Panc1 (cell line): ENCODE data around the gene PRR30. TPM values are rescaled to one million over a fixed set of nuclear protein-coding genes. Genes with fewer than 3 reads are reported as not detected.

Source experiments
- ATAC-seq: fragments of 200-7000 bp; cut with Tn5 transposase; 2 replicates; pipeline ENCODE4 v1.9.1; 2020; ENCODE audit warnings: mild to moderate bottlenecking, moderate library complexity
- BruUV-seq: library from RNA; stranded (reverse); fragments of 400-500 nt; replicated peaks from 2 replicates; lab custom pipeline; 2021; lab: Mats Ljungman, UMichigan
- CTCF ChIA-PET: fragments of 300-600 bp; sonication (Branson Sonifier 250); formaldehyde crosslinking; loops from one replicate; lab custom pipeline; 2022; ENCODE audit warnings: antibody characterized with exemption; lab: Charles Lee
- POLR2A ChIA-PET: fragments of 300-600 bp; sonication (Branson Sonifier 250); formaldehyde crosslinking; loops from one replicate; lab custom pipeline; 2022; ENCODE audit warnings: antibody characterized with exemption; lab: Charles Lee
- DNase-seq: peaks from one replicate; pipeline ENCODE4 v3.0.0-alpha.2; 2010; ENCODE audit warnings: low read depth, low spot score
- H3K27ac ChIP-seq: 2 replicates; pipeline ENCODE4 v1.5.1; 2011; ENCODE audit warnings: mild to moderate bottlenecking, low read length, inconsistent platforms
- H3K27me3 ChIP-seq: fragments of 200-500 bp; sonication (Bioruptor generic); 2 replicates; pipeline ENCODE4 v1.6.0; 2014; ENCODE audit warnings: low read length, inconsistent platforms; ENCODE audit not compliant: control insufficient read depth, insufficient read depth
- H3K36me3 ChIP-seq: fragments of 200-500 bp; sonication (Bioruptor generic); 2 replicates; pipeline ENCODE4 v1.5.1; 2014; ENCODE audit warnings: inconsistent platforms, mild to moderate bottlenecking, low read length, moderate library complexity; ENCODE audit not compliant: control insufficient read depth, insufficient read depth
- H3K4me1 ChIP-seq: 2 replicates; pipeline ENCODE4 v1.5.1; 2011; ENCODE audit warnings: inconsistent platforms, mild to moderate bottlenecking, low read length, moderate library complexity; ENCODE audit not compliant: control insufficient read depth, insufficient read depth
- H3K4me3 ChIP-seq, 2 experiments: 2 replicates each; pipeline ENCODE4 v1.5.1; 2011 to 2012; ENCODE audit warnings: low read depth in 2 of 2, low read length in 2 of 2, mild to moderate bottlenecking in 2 of 2, inconsistent platforms in 1 of 2, moderate library complexity in 1 of 2
- H3K9me3 ChIP-seq: fragments of 200-500 bp; sonication (Bioruptor generic); 2 replicates; pipeline ENCODE4 v1.5.1; 2014; ENCODE audit warnings: low read depth, mild to moderate bottlenecking, inconsistent platforms, low read length, moderate library complexity; ENCODE audit not compliant: control insufficient read depth, insufficient read depth
- POLR2AphosphoS5 ChIP-seq: IDR thresholded peaks from 2 replicates; pipeline ENCODE4 v1.6.1; 2012; ENCODE audit warnings: mild to moderate bottlenecking, low read depth, low read length, moderate library complexity
- SIN3A ChIP-seq: IDR thresholded peaks from 2 replicates; pipeline ENCODE4 v1.6.1; 2012; ENCODE audit warnings: low read depth, mild to moderate bottlenecking, low read length, moderate library complexity, borderline replicate concordance; ENCODE audit not compliant: insufficient read depth
- TCF7L2 ChIP-seq: IDR thresholded peaks from 2 replicates; pipeline ENCODE4 v1.6.1; 2011; ENCODE audit warnings: mild to moderate bottlenecking, low read depth, low read length, inconsistent platforms
- in situ Hi-C: cut with HindIII; loops from 2 replicates; pipeline ENCODE4 v1.10.0; 2016; ENCODE audit warnings: low sequenced_read_pairs, low pct_unique_long_range_greater_than_20kb
- intact Hi-C: fragments of 100-400 bp; cut with micrococcal nuclease; formaldehyde crosslinking; loops from one replicate; pipeline ENCODE4 v1.10.0; 2022; ENCODE audit not compliant: unreplicated experiment
- total RNA-seq: library from RNA; stranded (reverse); gene quantifications from one replicate; pipeline ENCODE4 v1.2.1, GENCODE V29; 2021; ENCODE audit not compliant: unreplicated experiment
- TF ChIP-seq, protein P1 (sequence below), 2 experiments: IDR thresholded peaks; 2 replicates each; pipeline ENCODE4 v1.6.1; 2011 to 2012; ENCODE audit warnings: low read depth in 2 of 2, control low read depth in 1 of 2, low read length in 1 of 2, mild to moderate bottlenecking in 1 of 2, moderate library complexity in 1 of 2; ENCODE audit not compliant: insufficient read depth in 1 of 2
- TF ChIP-seq, protein P2 (sequence below): fragments of 450-650 bp; IDR thresholded peaks from 2 replicates; pipeline ENCODE4 v1.5.1; 2017; ENCODE audit warnings: mild to moderate bottlenecking

PRR30 gene
- total RNA-seq, 1 experiment from 2014 or later, result not detected

DNA sequence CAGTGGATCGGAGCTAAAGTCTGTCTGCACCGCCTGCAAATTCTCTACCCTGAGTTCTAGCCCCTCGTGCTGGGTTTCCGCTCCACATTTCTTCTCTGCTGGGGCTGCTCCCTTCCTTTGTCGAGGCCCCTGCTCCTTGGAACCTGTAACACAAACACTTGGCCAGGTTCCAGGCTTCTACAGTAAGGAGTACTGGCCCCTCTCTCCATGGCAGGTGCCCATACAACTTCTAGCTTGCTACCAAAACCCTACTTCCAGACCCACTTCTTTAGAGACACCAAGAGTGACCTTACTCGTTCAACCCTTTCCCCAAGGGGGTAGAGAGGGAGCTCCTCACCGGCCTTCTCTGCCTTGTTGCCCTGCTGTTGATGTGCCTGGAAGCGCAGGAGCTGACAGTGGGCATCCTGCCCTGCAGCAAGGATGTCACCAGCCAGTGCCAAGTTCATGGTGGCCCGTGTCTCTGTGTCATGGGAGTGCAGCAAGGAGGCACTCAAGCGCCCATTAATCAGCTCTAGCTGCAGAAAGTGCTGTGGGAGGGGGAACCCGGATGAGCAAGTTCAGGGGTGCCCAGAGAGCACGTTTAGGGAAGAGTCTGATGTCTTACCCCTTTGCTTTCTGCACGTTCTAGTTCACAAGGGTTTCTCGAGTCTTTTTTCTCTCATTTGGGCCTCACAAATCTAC, 5.9 kb downstream of the PRR30 start:
- peak overlapping the region; percentile 94 to 97 for H3K4me3 ChIP-seq
- peak overlapping the region; percentile 84 for H3K27ac ChIP-seq
- peaks cover 5% of the 10 kb centered on the region for H3K4me1 ChIP-seq
- intact Hi-C loops, result no loop called here
- no peaks in the 10 kb centered on the region for H3K9me3 ChIP-seq
- H3K36me3 ChIP-seq, result peaks cover 4% of the 10 kb centered on the region; the same call in 1 of the 2 replicates
- no TSS peak for BruUV-seq
- DNase-seq (no peak), ATAC-seq (no peak)
- CTCF ChIA-PET, result interaction anchor here (0.9 kb wide), 1 partner anchor 66 kb away, joined by 3 read pairs; no protein-coding TSS in a partner anchor
- no peak for TF ChIP-seq SIN3A
- TF ChIP-seq POLR2AphosphoS5, result no peak
- TF ChIP-seq, protein P1, sequence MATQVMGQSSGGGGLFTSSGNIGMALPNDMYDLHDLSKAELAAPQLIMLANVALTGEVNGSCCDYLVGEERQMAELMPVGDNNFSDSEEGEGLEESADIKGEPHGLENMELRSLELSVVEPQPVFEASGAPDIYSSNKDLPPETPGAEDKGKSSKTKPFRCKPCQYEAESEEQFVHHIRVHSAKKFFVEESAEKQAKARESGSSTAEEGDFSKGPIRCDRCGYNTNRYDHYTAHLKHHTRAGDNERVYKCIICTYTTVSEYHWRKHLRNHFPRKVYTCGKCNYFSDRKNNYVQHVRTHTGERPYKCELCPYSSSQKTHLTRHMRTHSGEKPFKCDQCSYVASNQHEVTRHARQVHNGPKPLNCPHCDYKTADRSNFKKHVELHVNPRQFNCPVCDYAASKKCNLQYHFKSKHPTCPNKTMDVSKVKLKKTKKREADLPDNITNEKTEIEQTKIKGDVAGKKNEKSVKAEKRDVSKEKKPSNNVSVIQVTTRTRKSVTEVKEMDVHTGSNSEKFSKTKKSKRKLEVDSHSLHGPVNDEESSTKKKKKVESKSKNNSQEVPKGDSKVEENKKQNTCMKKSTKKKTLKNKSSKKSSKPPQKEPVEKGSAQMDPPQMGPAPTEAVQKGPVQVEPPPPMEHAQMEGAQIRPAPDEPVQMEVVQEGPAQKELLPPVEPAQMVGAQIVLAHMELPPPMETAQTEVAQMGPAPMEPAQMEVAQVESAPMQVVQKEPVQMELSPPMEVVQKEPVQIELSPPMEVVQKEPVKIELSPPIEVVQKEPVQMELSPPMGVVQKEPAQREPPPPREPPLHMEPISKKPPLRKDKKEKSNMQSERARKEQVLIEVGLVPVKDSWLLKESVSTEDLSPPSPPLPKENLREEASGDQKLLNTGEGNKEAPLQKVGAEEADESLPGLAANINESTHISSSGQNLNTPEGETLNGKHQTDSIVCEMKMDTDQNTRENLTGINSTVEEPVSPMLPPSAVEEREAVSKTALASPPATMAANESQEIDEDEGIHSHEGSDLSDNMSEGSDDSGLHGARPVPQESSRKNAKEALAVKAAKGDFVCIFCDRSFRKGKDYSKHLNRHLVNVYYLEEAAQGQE (IDR thresholded peaks at IDR 0.05; ENCODE audit: insufficient read depth in 1 of 2, low read depth in 2 of 2, low read length in 1 of 2), result no peak
- TF ChIP-seq, protein P2, sequence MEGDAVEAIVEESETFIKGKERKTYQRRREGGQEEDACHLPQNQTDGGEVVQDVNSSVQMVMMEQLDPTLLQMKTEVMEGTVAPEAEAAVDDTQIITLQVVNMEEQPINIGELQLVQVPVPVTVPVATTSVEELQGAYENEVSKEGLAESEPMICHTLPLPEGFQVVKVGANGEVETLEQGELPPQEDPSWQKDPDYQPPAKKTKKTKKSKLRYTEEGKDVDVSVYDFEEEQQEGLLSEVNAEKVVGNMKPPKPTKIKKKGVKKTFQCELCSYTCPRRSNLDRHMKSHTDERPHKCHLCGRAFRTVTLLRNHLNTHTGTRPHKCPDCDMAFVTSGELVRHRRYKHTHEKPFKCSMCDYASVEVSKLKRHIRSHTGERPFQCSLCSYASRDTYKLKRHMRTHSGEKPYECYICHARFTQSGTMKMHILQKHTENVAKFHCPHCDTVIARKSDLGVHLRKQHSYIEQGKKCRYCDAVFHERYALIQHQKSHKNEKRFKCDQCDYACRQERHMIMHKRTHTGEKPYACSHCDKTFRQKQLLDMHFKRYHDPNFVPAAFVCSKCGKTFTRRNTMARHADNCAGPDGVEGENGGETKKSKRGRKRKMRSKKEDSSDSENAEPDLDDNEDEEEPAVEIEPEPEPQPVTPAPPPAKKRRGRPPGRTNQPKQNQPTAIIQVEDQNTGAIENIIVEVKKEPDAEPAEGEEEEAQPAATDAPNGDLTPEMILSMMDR, result no peak
- no peak for TF ChIP-seq TCF7L2
- POLR2A ChIA-PET, result no interaction called here
- in situ Hi-C loops, result no loop called here
- H3K27me3 ChIP-seq, result no peaks in the 10 kb centered on the region

DNA sequence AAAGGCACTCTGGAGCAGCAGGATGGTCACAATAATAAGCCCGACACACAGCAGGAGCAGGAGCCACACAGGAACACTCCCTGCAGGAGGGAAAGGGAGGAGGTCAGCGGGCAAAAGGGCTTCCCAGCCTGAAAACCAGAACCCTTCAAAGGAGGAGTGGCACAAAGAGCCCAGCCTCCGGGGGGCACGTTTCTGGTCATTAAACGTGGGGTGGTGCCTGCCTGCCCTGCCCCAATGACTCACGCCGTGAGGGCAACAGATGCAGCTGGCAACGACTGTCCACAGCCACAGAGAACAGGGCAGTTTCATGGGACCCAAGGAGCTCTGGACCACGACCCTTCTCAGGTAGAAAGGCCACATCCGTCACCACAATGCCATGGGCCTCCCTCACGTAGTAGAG, 7.8 kb downstream of the PRR30 start:
- no peak overlapping the region for H3K4me3 ChIP-seq
- CTCF ChIA-PET, result no interaction called here
- no peaks in the 10 kb centered on the region for H3K27me3 ChIP-seq
- H3K27ac ChIP-seq, result no peak overlapping the region
- TF ChIP-seq, protein P1 (IDR thresholded peaks at IDR 0.05; ENCODE audit: insufficient read depth in 1 of 2, low read depth in 2 of 2, low read length in 1 of 2), result no peak
- TF ChIP-seq SIN3A, result no peak
- TF ChIP-seq POLR2AphosphoS5, result no peak
- TF ChIP-seq TCF7L2, result no peak
- TF ChIP-seq, protein P2, result no peak
- POLR2A ChIA-PET, result no interaction called here
- BruUV-seq, result no TSS peak
- in situ Hi-C loops, result no loop called here
- intact Hi-C loops, result no loop called here
- no peaks in the 10 kb centered on the region for H3K9me3 ChIP-seq
- peaks cover 4% of the 10 kb centered on the region; the same call in 1 of the 2 replicates for H3K36me3 ChIP-seq
- ATAC-seq (no peak), DNase-seq (no peak)
- H3K4me1 ChIP-seq, result peaks cover 5% of the 10 kb centered on the region
